ENCODE measurements around the gene SDHAF3. TPM values are rescaled to one million over a fixed set of nuclear protein-coding genes. Genes with fewer than 3 reads are reported as not detected.

The SDHAF3 gene
- total and polyA plus RNA-seq, 8 donors: 3.4 to 8.6 (median 6.2) TPM

- H3K36me3 ChIP-seq: no peaks in the 10 kb centered on the region
- intact Hi-C loops (cut with DNase I): loop anchor here in 1 of 3 donors (10.0 kb wide), 2 partner anchors 78 to 728 kb away; no protein-coding TSS in a partner anchor
- ATAC-seq (no peak), FAIRE-seq (no peak), DNase-seq (no peak)
- H3K4me3 ChIP-seq: no peak overlapping the region
- no peak for TF ChIP-seq CTCF (IDR thresholded peaks at IDR 0.05)
- H3K27me3 ChIP-seq: peaks cover 0 to 4% (median 0%) of the 10 kb centered on the region in 4 donors
- 80 to 81% methylated on average over 2 of the region's 2 CpGs for WGBS, 2 donors
- no peaks in the 10 kb centered on the region for H3K9me3 ChIP-seq
- no peak overlapping the region for H3K27ac ChIP-seq
- no peaks in the 10 kb centered on the region for H3K4me1 ChIP-seq
These were observed 10.2 kb upstream of the SDHAF3 start for GRCh38 chr7:97107192-97107800.

GRCh38 chr7:97116308-97116707 is 1.2 kb upstream of the SDHAF3 start:
- ATAC-seq: no peak
- no peak for DNase-seq

GRCh38 chr7:97117035-97117371 is 495 bp upstream of the SDHAF3 start:
- intact Hi-C loops (cut with DNase I): no loop called here
- Histone ChIP-seq H3K27ac (peak overlapping the region in 3 of 4 donors; percentile 19 to 85 (median 68)), H3K4me1 (peaks cover 5 to 16% (median 9%) of the 10 kb centered on the region in 3 donors), H3K27me3 (no peaks in the 10 kb centered on the region), H3K9me3 (no peaks in the 10 kb centered on the region), H3K36me3 (no peaks in the 10 kb centered on the region), H3K4me3 (peak overlapping the region; percentile 40 to 78 (median 57))
- DNase-seq (no peak), ATAC-seq (peak in 2 of 4 donors; percentile 3 to 7), FAIRE-seq (no peak)
- WGBS, 2 donors: 59 to 61% methylated on average over 9 of the region's 9 CpGs
- TF ChIP-seq CTCF (IDR thresholded peaks at IDR 0.05): no peak

More at GRCh38 chr7:97116308-97116707, 1.2 kb upstream of the SDHAF3 start:
- no peak overlapping the region for H3K4me3 ChIP-seq
- no peaks in the 10 kb centered on the region for H3K9me3 ChIP-seq
- no peak overlapping the region for H3K27ac ChIP-seq
- WGBS, 2 donors: 87 to 94% methylated on average over 5 of the region's 5 CpGs
- no peak for FAIRE-seq
- no peaks in the 10 kb centered on the region for H3K36me3 ChIP-seq
- intact Hi-C loops (cut with DNase I): no loop called here
- H3K4me1 ChIP-seq: peaks cover 5 to 16% (median 9%) of the 10 kb centered on the region in 3 donors
- no peak for TF ChIP-seq CTCF (IDR thresholded peaks at IDR 0.05)
- H3K27me3 ChIP-seq: no peaks in the 10 kb centered on the region

GRCh38 chr7:97118306-97118917 is 914 bp downstream of the SDHAF3 start:
- DNase-seq: no peak
- no peak for FAIRE-seq
- Histone ChIP-seq H3K27me3 (no peaks in the 10 kb centered on the region), H3K36me3 (no peaks in the 10 kb centered on the region), H3K4me1 (peaks cover 5 to 16% (median 9%) of the 10 kb centered on the region in 3 donors), H3K4me3 (peak overlapping the region; percentile 40 to 78 (median 57)), H3K9me3 (no peaks in the 10 kb centered on the region), H3K27ac (peak overlapping the region in 1 of 4 donors; percentile 68)
- intact Hi-C loops (cut with DNase I): no loop called here
- ATAC-seq: peak in 1 of 4 donors; percentile 31
- 11% methylated on average over 13 of the region's 13 CpGs for WGBS, 2 donors
- TF ChIP-seq CTCF (IDR thresholded peaks at IDR 0.05): no peak

GRCh38 chr7:97119747-97120146 is 2.2 kb downstream of the SDHAF3 start:
- ATAC-seq (no peak), FAIRE-seq (no peak), DNase-seq (no peak)
- Histone ChIP-seq H3K27me3 (no peaks in the 10 kb centered on the region), H3K9me3 (no peaks in the 10 kb centered on the region), H3K36me3 (no peaks in the 10 kb centered on the region), H3K4me3 (no peak overlapping the region), H3K27ac (no peak overlapping the region), H3K4me1 (peaks cover 5 to 16% (median 9%) of the 10 kb centered on the region in 3 donors)
- TF ChIP-seq CTCF (IDR thresholded peaks at IDR 0.05): no peak
- intact Hi-C loops (cut with DNase I): no loop called here
- WGBS, 2 donors: 88% methylated on average over 2 of the region's 2 CpGs
